Panc1 (cell line): ENCODE measurements around the gene GLI3. TPM values are rescaled to one million over a fixed set of nuclear protein-coding genes. Genes with fewer than 3 reads are reported as not detected.

Source experiments
- ATAC-seq: fragments of 200-7000 bp; cut with Tn5 transposase; 2 replicates; pipeline ENCODE4 v1.9.1; 2020; ENCODE audit warnings: mild to moderate bottlenecking, moderate library complexity
- BruUV-seq: library from RNA; stranded (reverse); fragments of 400-500 nt; replicated peaks from 2 replicates; lab custom pipeline; 2021; lab: Mats Ljungman, UMichigan
- CTCF ChIA-PET: fragments of 300-600 bp; sonication (Branson Sonifier 250); formaldehyde crosslinking; loops from one replicate; lab custom pipeline; 2022; ENCODE audit warnings: antibody characterized with exemption; lab: Charles Lee
- POLR2A ChIA-PET: fragments of 300-600 bp; sonication (Branson Sonifier 250); formaldehyde crosslinking; loops from one replicate; lab custom pipeline; 2022; ENCODE audit warnings: antibody characterized with exemption; lab: Charles Lee
- DNase-seq: peaks from one replicate; pipeline ENCODE4 v3.0.0-alpha.2; 2010; ENCODE audit warnings: low read depth, low spot score
- H3K27ac ChIP-seq: 2 replicates; pipeline ENCODE4 v1.5.1; 2011; ENCODE audit warnings: mild to moderate bottlenecking, low read length, inconsistent platforms
- H3K27me3 ChIP-seq: fragments of 200-500 bp; sonication (Bioruptor generic); 2 replicates; pipeline ENCODE4 v1.6.0; 2014; ENCODE audit warnings: low read length, inconsistent platforms; ENCODE audit not compliant: control insufficient read depth, insufficient read depth
- H3K36me3 ChIP-seq: fragments of 200-500 bp; sonication (Bioruptor generic); 2 replicates; pipeline ENCODE4 v1.5.1; 2014; ENCODE audit warnings: inconsistent platforms, mild to moderate bottlenecking, low read length, moderate library complexity; ENCODE audit not compliant: control insufficient read depth, insufficient read depth
- H3K4me1 ChIP-seq: 2 replicates; pipeline ENCODE4 v1.5.1; 2011; ENCODE audit warnings: inconsistent platforms, mild to moderate bottlenecking, low read length, moderate library complexity; ENCODE audit not compliant: control insufficient read depth, insufficient read depth
- H3K4me3 ChIP-seq, 2 experiments: 2 replicates each; pipeline ENCODE4 v1.5.1; 2011 to 2012; ENCODE audit warnings: low read depth in 2 of 2, low read length in 2 of 2, mild to moderate bottlenecking in 2 of 2, inconsistent platforms in 1 of 2, moderate library complexity in 1 of 2
- H3K9me3 ChIP-seq: fragments of 200-500 bp; sonication (Bioruptor generic); 2 replicates; pipeline ENCODE4 v1.5.1; 2014; ENCODE audit warnings: low read depth, mild to moderate bottlenecking, inconsistent platforms, low read length, moderate library complexity; ENCODE audit not compliant: control insufficient read depth, insufficient read depth
- POLR2AphosphoS5 ChIP-seq: IDR thresholded peaks from 2 replicates; pipeline ENCODE4 v1.6.1; 2012; ENCODE audit warnings: mild to moderate bottlenecking, low read depth, low read length, moderate library complexity
- REST ChIP-seq, 2 experiments: IDR thresholded peaks; 2 replicates each; pipeline ENCODE4 v1.6.1; 2011 to 2012; ENCODE audit warnings: low read depth in 2 of 2, control low read depth in 1 of 2, low read length in 1 of 2, mild to moderate bottlenecking in 1 of 2, moderate library complexity in 1 of 2; ENCODE audit not compliant: insufficient read depth in 1 of 2
- SIN3A ChIP-seq: IDR thresholded peaks from 2 replicates; pipeline ENCODE4 v1.6.1; 2012; ENCODE audit warnings: low read depth, mild to moderate bottlenecking, low read length, moderate library complexity, borderline replicate concordance; ENCODE audit not compliant: insufficient read depth
- TCF7L2 ChIP-seq: IDR thresholded peaks from 2 replicates; pipeline ENCODE4 v1.6.1; 2011; ENCODE audit warnings: mild to moderate bottlenecking, low read depth, low read length, inconsistent platforms
- in situ Hi-C: cut with HindIII; loops from 2 replicates; pipeline ENCODE4 v1.10.0; 2016; ENCODE audit warnings: low sequenced_read_pairs, low pct_unique_long_range_greater_than_20kb
- intact Hi-C: fragments of 100-400 bp; cut with micrococcal nuclease; formaldehyde crosslinking; loops from one replicate; pipeline ENCODE4 v1.10.0; 2022; ENCODE audit not compliant: unreplicated experiment
- total RNA-seq: library from RNA; stranded (reverse); gene quantifications from one replicate; pipeline ENCODE4 v1.2.1, GENCODE V29; 2021; ENCODE audit not compliant: unreplicated experiment
- TF ChIP-seq, protein P1 (sequence below): fragments of 450-650 bp; IDR thresholded peaks from 2 replicates; pipeline ENCODE4 v1.5.1; 2017; ENCODE audit warnings: mild to moderate bottlenecking

The GLI3 gene
- total RNA-seq, 1 experiment from 2014 or later, result 3.7 TPM

- in situ Hi-C loops, result no loop called here
- intact Hi-C loops, result no loop called here
- H3K9me3 ChIP-seq, result no peaks in the 10 kb centered on the region
- no peak overlapping the region for H3K4me3 ChIP-seq
- ChIA-PET POLR2A (no interaction called here), CTCF (no interaction called here)
- no peaks in the 10 kb centered on the region for H3K4me1 ChIP-seq
- DNase-seq, result no peak
- no TSS peak for BruUV-seq
- H3K36me3 ChIP-seq, result no peaks in the 10 kb centered on the region
- TF ChIP-seq REST (IDR thresholded peaks at IDR 0.05; ENCODE audit: insufficient read depth in 1 of 2, low read depth in 2 of 2, low read length in 1 of 2) (no peak), TCF7L2 (no peak), SIN3A (no peak), POLR2AphosphoS5 (no peak)
- TF ChIP-seq, protein P1, sequence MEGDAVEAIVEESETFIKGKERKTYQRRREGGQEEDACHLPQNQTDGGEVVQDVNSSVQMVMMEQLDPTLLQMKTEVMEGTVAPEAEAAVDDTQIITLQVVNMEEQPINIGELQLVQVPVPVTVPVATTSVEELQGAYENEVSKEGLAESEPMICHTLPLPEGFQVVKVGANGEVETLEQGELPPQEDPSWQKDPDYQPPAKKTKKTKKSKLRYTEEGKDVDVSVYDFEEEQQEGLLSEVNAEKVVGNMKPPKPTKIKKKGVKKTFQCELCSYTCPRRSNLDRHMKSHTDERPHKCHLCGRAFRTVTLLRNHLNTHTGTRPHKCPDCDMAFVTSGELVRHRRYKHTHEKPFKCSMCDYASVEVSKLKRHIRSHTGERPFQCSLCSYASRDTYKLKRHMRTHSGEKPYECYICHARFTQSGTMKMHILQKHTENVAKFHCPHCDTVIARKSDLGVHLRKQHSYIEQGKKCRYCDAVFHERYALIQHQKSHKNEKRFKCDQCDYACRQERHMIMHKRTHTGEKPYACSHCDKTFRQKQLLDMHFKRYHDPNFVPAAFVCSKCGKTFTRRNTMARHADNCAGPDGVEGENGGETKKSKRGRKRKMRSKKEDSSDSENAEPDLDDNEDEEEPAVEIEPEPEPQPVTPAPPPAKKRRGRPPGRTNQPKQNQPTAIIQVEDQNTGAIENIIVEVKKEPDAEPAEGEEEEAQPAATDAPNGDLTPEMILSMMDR, result no peak
- no peak for ATAC-seq
- H3K27me3 ChIP-seq, result no peaks in the 10 kb centered on the region
- no peak overlapping the region for H3K27ac ChIP-seq
Measured at GRCh38 chr7:42174391-42174912, 62.6 kb downstream of the GLI3 start.

DNA sequence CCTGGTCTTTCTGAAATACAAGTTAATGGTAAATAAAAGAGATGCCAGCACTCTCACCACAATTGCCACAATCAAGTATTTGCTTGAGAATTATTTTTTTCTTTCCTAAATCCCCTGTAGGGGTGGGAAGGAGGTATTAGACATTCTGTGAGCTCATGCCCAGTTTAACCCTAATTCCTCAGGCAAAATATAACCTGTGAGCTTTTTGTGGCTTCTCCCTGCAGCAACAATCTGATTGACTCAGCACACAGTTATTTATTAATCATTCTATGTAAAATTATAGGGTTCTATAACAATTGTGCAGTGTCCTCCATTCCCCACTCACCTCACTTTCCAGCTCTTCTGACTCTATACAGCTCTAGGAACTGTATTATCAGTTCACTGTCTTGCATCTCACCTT is 66.3 kb downstream of the GLI3 start:
- H3K9me3 ChIP-seq, result no peaks in the 10 kb centered on the region
- BruUV-seq, result no TSS peak
- ChIA-PET POLR2A (no interaction called here), CTCF (no interaction called here)
- in situ Hi-C loops (no loop called here), intact Hi-C loops (no loop called here)
- DNase-seq (no peak), ATAC-seq (no peak)
- no peaks in the 10 kb centered on the region for H3K4me1 ChIP-seq
- no peaks in the 10 kb centered on the region for H3K36me3 ChIP-seq
- no peak overlapping the region for H3K4me3 ChIP-seq
- H3K27me3 ChIP-seq, result no peaks in the 10 kb centered on the region
- H3K27ac ChIP-seq, result no peak overlapping the region
- TF ChIP-seq TCF7L2 (no peak), POLR2AphosphoS5 (no peak), REST (IDR thresholded peaks at IDR 0.05; ENCODE audit: insufficient read depth in 1 of 2, low read depth in 2 of 2, low read length in 1 of 2) (no peak), SIN3A (no peak)
- TF ChIP-seq, protein P1, result no peak
